SK-N-SH (cell line): Measurements from ENCODE around the gene NPC2. TPM values are rescaled to one million over a fixed set of nuclear protein-coding genes. Genes with fewer than 3 reads are reported as not detected.

Source experiments
- CTCF ChIA-PET: fragments of 300-600, 350-600 bp; formaldehyde crosslinking; extraction: SDS; loops from one replicate; lab custom pipeline; 2021; lab: Yijun Ruan, JAX
- POLR2A ChIA-PET: fragments of 350-600 bp; sonication (Branson Sonifier 250); formaldehyde crosslinking; extraction: SDS; loops from one replicate; lab custom pipeline; 2020; ENCODE audit warnings: antibody characterized with exemption, inconsistent platforms; lab: Yijun Ruan, JAX
- DNase-seq: peaks from one replicate; pipeline ENCODE4 v3.0.0; 2012
- H2AFZ ChIP-seq: fragments of 200-600 bp; sonication (generic); 2 replicates; pipeline ENCODE4 v1.8.1; 2016; ENCODE audit warnings: antibody characterized with exemption, mild to moderate bottlenecking, low read depth
- H3F3A ChIP-seq: fragments of 200-600 bp; sonication (generic); replicated peaks from 2 replicates; pipeline ENCODE3; 2016; ENCODE audit warnings: antibody characterized with exemption, mild to moderate bottlenecking; ENCODE audit not compliant: insufficient read depth
- H3K27ac ChIP-seq, 2 experiments: fragments of 200-500 bp in 1 of 2; fragments of 200-600 bp in 1 of 2; sonication (Bioruptor generic) in 1 of 2; sonication (generic), shearing (Covaris generic) in 1 of 2; 2 replicates each; pipeline versions ENCODE4 v1.5.1 to v1.6.1; 2014 to 2016; ENCODE audit warnings: low read depth in 2 of 2, inconsistent platforms in 1 of 2, low read length in 1 of 2, mild to moderate bottlenecking in 1 of 2, mixed read lengths in 1 of 2
- H3K27me3 ChIP-seq: fragments of 200-600 bp; sonication (generic), shearing (Covaris generic); 2 replicates; pipeline ENCODE4 v1.6.1; 2016; ENCODE audit warnings: mixed run types; ENCODE audit not compliant: insufficient read depth
- H3K36me3 ChIP-seq, 2 experiments: fragments of 200-500 bp in 1 of 2; fragments of 200-600 bp in 1 of 2; sonication (Bioruptor generic) in 1 of 2; sonication (generic) in 1 of 2; replicated peaks in 1 of 2; 2 replicates each; pipeline versions ENCODE3 to v1.5.1; 2014 to 2016; ENCODE audit warnings: low read length in 1 of 2, mild to moderate bottlenecking in 1 of 2; ENCODE audit not compliant: insufficient read depth in 2 of 2, control insufficient read depth in 1 of 2
- H3K4me1 ChIP-seq, 2 experiments: fragments of 200-500 bp in 1 of 2; fragments of 200-600 bp in 1 of 2; sonication (Bioruptor generic) in 1 of 2; sonication (generic), shearing (Covaris generic) in 1 of 2; 2 replicates each; pipeline versions ENCODE4 v1.5.1 to v1.6.1; 2014 to 2016; ENCODE audit warnings: low read depth in 1 of 2, low read length in 1 of 2, mixed run types in 1 of 2; ENCODE audit not compliant: insufficient read depth in 2 of 2, control insufficient read depth in 1 of 2
- H3K4me2 ChIP-seq: fragments of 200-600 bp; sonication (generic), shearing (Covaris generic); 2 replicates; pipeline ENCODE4 v1.6.1; 2017; ENCODE audit warnings: mixed run types
- H3K4me3 ChIP-seq, 2 experiments: fragments of 200-500 bp in 1 of 2; fragments of 200-600 bp in 1 of 2; sonication (Bioruptor generic) in 1 of 2; sonication (generic), shearing (Covaris generic) in 1 of 2; 2 replicates each; pipeline versions ENCODE4 v1.5.1 to v1.8.1; 2014 to 2016; ENCODE audit warnings: low read depth in 2 of 2, inconsistent platforms in 1 of 2, low read length in 1 of 2, mild to moderate bottlenecking in 1 of 2, mixed read lengths in 1 of 2, moderate library complexity in 1 of 2
- H3K79me2 ChIP-seq: fragments of 200-600 bp; sonication (generic); 2 replicates; pipeline ENCODE4 v1.8.1; 2017; ENCODE audit warnings: mild to moderate bottlenecking; ENCODE audit not compliant: insufficient read depth
- H3K9ac ChIP-seq: fragments of 200-600 bp; sonication (generic); 2 replicates; pipeline ENCODE4 v1.6.1; 2017; ENCODE audit warnings: mixed run types
- H3K9me2 ChIP-seq: fragments of 200-600 bp; sonication (generic); 2 replicates; pipeline ENCODE4 v1.6.1; 2017; ENCODE audit warnings: mixed run types
- H3K9me3 ChIP-seq: fragments of 200-600 bp; sonication (generic); 2 replicates; pipeline ENCODE4 v1.6.1; 2017; ENCODE audit warnings: mixed run types, mild to moderate bottlenecking, moderate library complexity
- H4K20me1 ChIP-seq: fragments of 200-600 bp; sonication (generic); 2 replicates; pipeline ENCODE4 v1.6.1; 2017; ENCODE audit warnings: mild to moderate bottlenecking, mixed run types; ENCODE audit not compliant: insufficient read depth
- CHD2 ChIP-seq: fragments of 150-350 bp; IDR thresholded peaks from 2 replicates; pipeline ENCODE4 v1.6.1; 2018; ENCODE audit warnings: low read length; ENCODE audit not compliant: partially characterized antibody
- ELF1 ChIP-seq: IDR thresholded peaks from 2 replicates; pipeline ENCODE4 v1.4.0; 2012
- EP300 ChIP-seq, 2 experiments: IDR thresholded peaks; 2 replicates each; pipeline versions ENCODE4 v1.4.0 to v1.6.1; 2012; ENCODE audit warnings: borderline replicate concordance in 1 of 2, low read depth in 1 of 2, low read length in 1 of 2
- FOSL2 ChIP-seq: IDR thresholded peaks from 2 replicates; pipeline ENCODE4 v1.4.0; 2012; ENCODE audit warnings: low read depth, mild to moderate bottlenecking, moderate library complexity, borderline replicate concordance
- FOXJ3 ChIP-seq: sonication (generic); formaldehyde crosslinking; IDR thresholded peaks from 2 replicates; pipeline ENCODE4 v1.5.1; 2020; ENCODE audit warnings: mild to moderate bottlenecking, missing genetic modification reagents
- FOXM1 ChIP-seq: IDR thresholded peaks from 2 replicates; pipeline ENCODE4 v1.4.0; 2012; ENCODE audit warnings: low read depth, mild to moderate bottlenecking
- GABPA ChIP-seq: IDR thresholded peaks from 2 replicates; pipeline ENCODE4 v1.4.0; 2012; ENCODE audit warnings: low read depth, mild to moderate bottlenecking
- GATA2 ChIP-seq: sonication (generic); formaldehyde crosslinking; IDR thresholded peaks from 2 replicates; pipeline ENCODE4 v1.5.0; 2020; ENCODE audit warnings: mild to moderate bottlenecking, missing genetic modification reagents
- MEF2A ChIP-seq: IDR thresholded peaks from 2 replicates; pipeline ENCODE4 v1.4.0; 2012; ENCODE audit warnings: low read depth, borderline replicate concordance
- MXI1 ChIP-seq: IDR thresholded peaks from 2 replicates; pipeline ENCODE4 v1.6.1; 2012; ENCODE audit warnings: mild to moderate bottlenecking, low read depth, low read length, improper control_type of control experiment
- NFIC ChIP-seq: IDR thresholded peaks from 2 replicates; pipeline ENCODE4 v1.4.0; 2012; ENCODE audit warnings: borderline replicate concordance
- POLR2AphosphoS5 ChIP-seq: IDR thresholded peaks from 2 replicates; pipeline ENCODE4 v1.6.1; 2012; ENCODE audit warnings: low read depth, low read length
- RAD21 ChIP-seq: IDR thresholded peaks from 2 replicates; pipeline ENCODE4 v1.6.1; 2012; ENCODE audit warnings: mild to moderate bottlenecking, low read length
- RCOR1 ChIP-seq: fragments of 150-350 bp; IDR thresholded peaks from 2 replicates; pipeline ENCODE4 v1.6.1; 2017; ENCODE audit warnings: antibody characterized with exemption, low read length
- RFX5 ChIP-seq: IDR thresholded peaks from 2 replicates; pipeline ENCODE4 v1.6.1; 2012; ENCODE audit warnings: mild to moderate bottlenecking, improper control_type of control experiment, low read length
- RXRA ChIP-seq: IDR thresholded peaks from 2 replicates; pipeline ENCODE4 v1.4.0; 2012; ENCODE audit warnings: low read depth, mild to moderate bottlenecking, borderline replicate concordance
- SIN3A ChIP-seq: IDR thresholded peaks from 2 replicates; pipeline ENCODE4 v1.6.1; 2012; ENCODE audit warnings: low read depth, mild to moderate bottlenecking, low read length, moderate library complexity, borderline replicate concordance
- TEAD4 ChIP-seq: IDR thresholded peaks from 2 replicates; pipeline ENCODE4 v1.4.0; 2012; ENCODE audit warnings: mild to moderate bottlenecking, borderline replicate concordance; ENCODE audit not compliant: insufficient read depth
- WGBS: methylation state at CpG from one replicate; pipeline ENCODE4 v1.1.6; 2017; ENCODE audit warnings: low lambda C conversion rate; 5-methylcytosine and 5-hydroxymethylcytosine counted together
- polyA plus RNA-seq, 3 experiments: library from polyadenylated mRNA; depleted of rRNA; stranded (reverse); fragments of >200 nt; gene quantifications; 2 replicates each; pipeline ENCODE4 v1.2.3, GENCODE V29; 2012
- TF ChIP-seq, protein P1 (sequence below): IDR thresholded peaks from 2 replicates; pipeline ENCODE4 v1.4.0; 2012; ENCODE audit warnings: low read depth, borderline replicate concordance
- TF ChIP-seq, protein P2 (sequence below): IDR thresholded peaks from 2 replicates; pipeline ENCODE4 v1.4.0; 2012; ENCODE audit warnings: low read depth, borderline replicate concordance
- TF ChIP-seq, protein P3 (sequence below): IDR thresholded peaks from 2 replicates; pipeline ENCODE4 v1.6.1; 2012; ENCODE audit warnings: mild to moderate bottlenecking, low read depth, low read length, moderate library complexity
- TF ChIP-seq, protein P4 (sequence below): IDR thresholded peaks from 2 replicates; pipeline ENCODE4 v1.4.0; 2012; ENCODE audit warnings: low read depth
- TF ChIP-seq, protein P5 (sequence below): fragments of 200-600 bp; sonication (generic); IDR thresholded peaks from 2 replicates; pipeline ENCODE4 v1.6.1; 2017; ENCODE audit warnings: antibody characterized with exemption, mild to moderate bottlenecking, moderate library complexity

NPC2 gene
- polyA plus RNA-seq, 1 of the 3 experiments (the other 2 are of a cell fraction): 522 TPM

DNA sequence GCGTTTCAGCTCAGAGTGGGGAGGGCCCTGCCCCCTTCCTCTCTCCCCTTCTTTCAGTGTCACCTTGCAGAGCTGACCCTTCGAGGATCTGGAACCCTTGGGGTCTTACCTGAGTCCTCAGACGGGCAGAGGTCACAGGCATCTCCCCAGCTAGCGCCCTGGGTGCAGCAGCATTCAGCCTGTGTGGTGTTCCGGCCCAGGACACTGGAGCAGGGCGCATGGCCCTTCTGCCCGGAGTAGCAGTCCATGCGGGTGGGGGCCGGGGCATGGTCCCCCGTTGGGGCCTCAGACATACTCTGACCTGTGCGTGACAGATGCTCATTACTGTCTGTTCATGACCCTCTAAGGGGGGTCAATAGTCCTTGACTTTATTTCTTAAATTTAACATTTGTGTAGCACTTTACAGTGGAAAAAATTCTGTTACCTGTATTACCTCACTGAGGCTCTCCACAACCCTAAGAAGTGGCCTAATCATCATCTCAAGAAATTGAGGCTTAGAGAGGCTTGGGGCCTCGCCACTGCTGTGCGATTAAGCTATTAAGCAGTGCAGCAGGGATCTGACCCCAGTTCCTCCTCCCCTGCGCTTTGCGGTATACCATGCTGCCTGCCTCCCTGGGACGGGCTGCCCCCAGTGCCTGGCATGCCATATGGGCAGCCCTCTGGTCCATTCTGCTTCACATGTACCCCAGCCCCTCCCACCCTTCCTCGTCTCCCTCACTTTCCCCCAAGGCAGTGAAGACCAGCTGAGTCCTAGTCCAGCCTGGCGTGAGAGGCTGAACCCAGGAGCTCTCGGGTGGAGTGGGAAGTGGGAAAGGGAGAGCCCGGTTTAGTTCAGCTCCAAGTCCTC, 12.0 kb upstream of the NPC2 start (continued):
- TF ChIP-seq, protein P1, sequence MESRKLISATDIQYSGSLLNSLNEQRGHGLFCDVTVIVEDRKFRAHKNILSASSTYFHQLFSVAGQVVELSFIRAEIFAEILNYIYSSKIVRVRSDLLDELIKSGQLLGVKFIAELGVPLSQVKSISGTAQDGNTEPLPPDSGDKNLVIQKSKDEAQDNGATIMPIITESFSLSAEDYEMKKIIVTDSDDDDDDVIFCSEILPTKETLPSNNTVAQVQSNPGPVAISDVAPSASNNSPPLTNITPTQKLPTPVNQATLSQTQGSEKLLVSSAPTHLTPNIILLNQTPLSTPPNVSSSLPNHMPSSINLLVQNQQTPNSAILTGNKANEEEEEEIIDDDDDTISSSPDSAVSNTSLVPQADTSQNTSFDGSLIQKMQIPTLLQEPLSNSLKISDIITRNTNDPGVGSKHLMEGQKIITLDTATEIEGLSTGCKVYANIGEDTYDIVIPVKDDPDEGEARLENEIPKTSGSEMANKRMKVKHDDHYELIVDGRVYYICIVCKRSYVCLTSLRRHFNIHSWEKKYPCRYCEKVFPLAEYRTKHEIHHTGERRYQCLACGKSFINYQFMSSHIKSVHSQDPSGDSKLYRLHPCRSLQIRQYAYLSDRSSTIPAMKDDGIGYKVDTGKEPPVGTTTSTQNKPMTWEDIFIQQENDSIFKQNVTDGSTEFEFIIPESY: no peak
- TF ChIP-seq POLR2AphosphoS5: no peak
- no peak for TF ChIP-seq MEF2A
- TF ChIP-seq, protein P2, sequence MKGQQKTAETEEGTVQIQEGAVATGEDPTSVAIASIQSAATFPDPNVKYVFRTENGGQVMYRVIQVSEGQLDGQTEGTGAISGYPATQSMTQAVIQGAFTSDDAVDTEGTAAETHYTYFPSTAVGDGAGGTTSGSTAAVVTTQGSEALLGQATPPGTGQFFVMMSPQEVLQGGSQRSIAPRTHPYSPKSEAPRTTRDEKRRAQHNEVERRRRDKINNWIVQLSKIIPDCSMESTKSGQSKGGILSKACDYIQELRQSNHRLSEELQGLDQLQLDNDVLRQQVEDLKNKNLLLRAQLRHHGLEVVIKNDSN: no peak
- TF ChIP-seq, protein P3, sequence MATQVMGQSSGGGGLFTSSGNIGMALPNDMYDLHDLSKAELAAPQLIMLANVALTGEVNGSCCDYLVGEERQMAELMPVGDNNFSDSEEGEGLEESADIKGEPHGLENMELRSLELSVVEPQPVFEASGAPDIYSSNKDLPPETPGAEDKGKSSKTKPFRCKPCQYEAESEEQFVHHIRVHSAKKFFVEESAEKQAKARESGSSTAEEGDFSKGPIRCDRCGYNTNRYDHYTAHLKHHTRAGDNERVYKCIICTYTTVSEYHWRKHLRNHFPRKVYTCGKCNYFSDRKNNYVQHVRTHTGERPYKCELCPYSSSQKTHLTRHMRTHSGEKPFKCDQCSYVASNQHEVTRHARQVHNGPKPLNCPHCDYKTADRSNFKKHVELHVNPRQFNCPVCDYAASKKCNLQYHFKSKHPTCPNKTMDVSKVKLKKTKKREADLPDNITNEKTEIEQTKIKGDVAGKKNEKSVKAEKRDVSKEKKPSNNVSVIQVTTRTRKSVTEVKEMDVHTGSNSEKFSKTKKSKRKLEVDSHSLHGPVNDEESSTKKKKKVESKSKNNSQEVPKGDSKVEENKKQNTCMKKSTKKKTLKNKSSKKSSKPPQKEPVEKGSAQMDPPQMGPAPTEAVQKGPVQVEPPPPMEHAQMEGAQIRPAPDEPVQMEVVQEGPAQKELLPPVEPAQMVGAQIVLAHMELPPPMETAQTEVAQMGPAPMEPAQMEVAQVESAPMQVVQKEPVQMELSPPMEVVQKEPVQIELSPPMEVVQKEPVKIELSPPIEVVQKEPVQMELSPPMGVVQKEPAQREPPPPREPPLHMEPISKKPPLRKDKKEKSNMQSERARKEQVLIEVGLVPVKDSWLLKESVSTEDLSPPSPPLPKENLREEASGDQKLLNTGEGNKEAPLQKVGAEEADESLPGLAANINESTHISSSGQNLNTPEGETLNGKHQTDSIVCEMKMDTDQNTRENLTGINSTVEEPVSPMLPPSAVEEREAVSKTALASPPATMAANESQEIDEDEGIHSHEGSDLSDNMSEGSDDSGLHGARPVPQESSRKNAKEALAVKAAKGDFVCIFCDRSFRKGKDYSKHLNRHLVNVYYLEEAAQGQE: no peak

DNA sequence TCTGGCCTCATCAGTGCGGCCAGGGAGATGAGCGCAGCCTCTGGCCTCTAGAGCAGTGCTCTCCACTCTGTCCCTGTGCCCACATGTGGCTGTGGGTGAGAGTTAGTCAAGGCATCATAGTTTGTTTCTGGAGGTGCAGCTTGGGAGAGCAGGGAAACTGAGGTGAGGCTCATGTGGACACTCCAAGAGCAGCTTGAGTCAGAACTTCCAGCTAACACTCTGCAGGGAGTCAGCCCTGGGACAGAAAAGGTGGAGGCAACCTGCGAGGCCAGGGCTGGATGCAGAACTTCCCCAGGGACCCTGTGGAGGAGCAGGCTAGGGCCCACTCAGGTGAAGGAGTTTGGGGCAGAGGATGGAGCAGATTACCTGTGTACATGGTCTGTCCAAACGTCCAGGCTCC, 11.3 kb upstream of the NPC2 start:
- Histone ChIP-seq H3K9ac (no peak overlapping the region), H3K4me1 (peaks cover 0 to 16% of the 10 kb centered on the region in 2 experiments; a peak in 1 of 4 replicates), H4K20me1 (no peaks in the 10 kb centered on the region), H3K27me3 (no peaks in the 10 kb centered on the region), H3K9me2 (no peaks in the 10 kb centered on the region), H3K4me3 (no peak overlapping the region), H3K36me3 (peaks cover 31 to 72% of the 10 kb centered on the region in 2 experiments), H3F3A (peaks cover 24% of the 10 kb centered on the region), H2AFZ (no peak overlapping the region), H3K4me2 (no peak overlapping the region), H3K27ac (no peak overlapping the region), H3K79me2 (no peaks in the 10 kb centered on the region), H3K9me3 (no peaks in the 10 kb centered on the region)
- TF ChIP-seq RFX5: no peak
- TF ChIP-seq POLR2AphosphoS5: no peak
- TF ChIP-seq CHD2: no peak
- TF ChIP-seq, protein P4, sequence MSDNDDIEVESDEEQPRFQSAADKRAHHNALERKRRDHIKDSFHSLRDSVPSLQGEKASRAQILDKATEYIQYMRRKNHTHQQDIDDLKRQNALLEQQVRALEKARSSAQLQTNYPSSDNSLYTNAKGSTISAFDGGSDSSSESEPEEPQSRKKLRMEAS: no peak
- no peak for TF ChIP-seq GABPA
- TF ChIP-seq, protein P5, sequence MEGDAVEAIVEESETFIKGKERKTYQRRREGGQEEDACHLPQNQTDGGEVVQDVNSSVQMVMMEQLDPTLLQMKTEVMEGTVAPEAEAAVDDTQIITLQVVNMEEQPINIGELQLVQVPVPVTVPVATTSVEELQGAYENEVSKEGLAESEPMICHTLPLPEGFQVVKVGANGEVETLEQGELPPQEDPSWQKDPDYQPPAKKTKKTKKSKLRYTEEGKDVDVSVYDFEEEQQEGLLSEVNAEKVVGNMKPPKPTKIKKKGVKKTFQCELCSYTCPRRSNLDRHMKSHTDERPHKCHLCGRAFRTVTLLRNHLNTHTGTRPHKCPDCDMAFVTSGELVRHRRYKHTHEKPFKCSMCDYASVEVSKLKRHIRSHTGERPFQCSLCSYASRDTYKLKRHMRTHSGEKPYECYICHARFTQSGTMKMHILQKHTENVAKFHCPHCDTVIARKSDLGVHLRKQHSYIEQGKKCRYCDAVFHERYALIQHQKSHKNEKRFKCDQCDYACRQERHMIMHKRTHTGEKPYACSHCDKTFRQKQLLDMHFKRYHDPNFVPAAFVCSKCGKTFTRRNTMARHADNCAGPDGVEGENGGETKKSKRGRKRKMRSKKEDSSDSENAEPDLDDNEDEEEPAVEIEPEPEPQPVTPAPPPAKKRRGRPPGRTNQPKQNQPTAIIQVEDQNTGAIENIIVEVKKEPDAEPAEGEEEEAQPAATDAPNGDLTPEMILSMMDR: no peak
- TF ChIP-seq FOSL2: no peak
- TF ChIP-seq RXRA: no peak
- TF ChIP-seq SIN3A: no peak
- no peak for TF ChIP-seq EP300 (IDR thresholded peaks at IDR 0.05; ENCODE audit: borderline replicate concordance in 1 of 2, low read depth in 1 of 2, low read length in 1 of 2)
- no peak for TF ChIP-seq GATA2 (CRISPR knock-in tag)
- TF ChIP-seq NFIC: no peak
- TF ChIP-seq TEAD4: no peak
- TF ChIP-seq RAD21: no peak
- TF ChIP-seq MXI1: no peak
- TF ChIP-seq ELF1: no peak
- no peak for TF ChIP-seq FOXJ3 (CRISPR knock-in tag)
- TF ChIP-seq FOXM1: no peak
- no peak for TF ChIP-seq RCOR1
- 92% methylated on average over 4 of the region's 4 CpGs for WGBS
- CTCF ChIA-PET: interaction anchor here (0.6 to 7.1 kb wide), 9 partner anchors 16 to 218 kb away, joined by 3 to 68 read pairs (median 4); partner anchors contain the start of gene LTBP2
- POLR2A ChIA-PET: no interaction called here
- no peak for DNase-seq
